ENCODE results near the gene ABR. TPM values are rescaled to one million over a fixed set of nuclear protein-coding genes. Genes with fewer than 3 reads are reported as not detected.

The ABR gene
- total RNA-seq, 4 donors from 2014 or later: 286 to 1,099 (median 522) TPM

- intact Hi-C loops (cut with DNase I; ENCODE audit: low total_unique reads) (no loop called here), in situ Hi-C loops (cut with MboI; ENCODE audit: low pct_ligation_motif_present in 1 of 4, low pct_unique_long_range_greater_than_20kb in 1 of 4, low sequenced_read_pairs in 3 of 4) (no loop called here)
- DNase-seq: no peak
- no peaks in the 10 kb centered on the region for H3K9me3 ChIP-seq
- H3K36me3 ChIP-seq: peaks cover 0 to 10% (median 0%) of the 10 kb centered on the region in 4 donors
- peak overlapping the region; percentile 49 to 81 (median 58) for H3K27ac ChIP-seq
- peaks cover 0 to 32% (median 14%) of the 10 kb centered on the region in 4 donors for H3K4me1 ChIP-seq
- TF ChIP-seq POLR2AphosphoS5 (IDR thresholded peaks at IDR 0.05) (no peak), POLR2A (IDR thresholded peaks at IDR 0.05) (no peak), EP300 (IDR thresholded peaks at IDR 0.05; ENCODE audit: low read depth) (no peak), CTCF (IDR thresholded peaks at IDR 0.05) (no peak)
- no peak overlapping the region for H3K4me3 ChIP-seq
- 56 to 86% methylated on average over 4 to 17 of the region's 21 CpGs for WGBS, 2 donors (ENCODE audit: low coverage in 1 of 2)
- no peaks in the 10 kb centered on the region for H3K27me3 ChIP-seq
Observed at GRCh38 chr17:1043601-1044251, 136.1 kb downstream of the ABR start.

- H3K27me3 ChIP-seq: no peaks in the 10 kb centered on the region
- intact Hi-C loops (cut with DNase I; ENCODE audit: low total_unique reads): no loop called here
- WGBS, 2 donors (ENCODE audit: low coverage in 1 of 2): 91 to 92% methylated on average over 16 to 19 of the region's 19 CpGs
- peaks cover 0 to 4% (median 0%) of the 10 kb centered on the region in 4 donors for H3K36me3 ChIP-seq
- peaks cover 0 to 25% (median 11%) of the 10 kb centered on the region in 4 donors for H3K4me1 ChIP-seq
- TF ChIP-seq EP300 (IDR thresholded peaks at IDR 0.05; ENCODE audit: low read depth) (no peak), CTCF (IDR thresholded peaks at IDR 0.05) (no peak), POLR2A (IDR thresholded peaks at IDR 0.05) (no peak), POLR2AphosphoS5 (IDR thresholded peaks at IDR 0.05) (no peak)
- in situ Hi-C loops (cut with MboI; ENCODE audit: low pct_ligation_motif_present in 1 of 4, low pct_unique_long_range_greater_than_20kb in 1 of 4, low sequenced_read_pairs in 3 of 4): no loop called here
- DNase-seq: no peak
- H3K27ac ChIP-seq: no peak overlapping the region
- H3K4me3 ChIP-seq: no peak overlapping the region
- H3K9me3 ChIP-seq: no peaks in the 10 kb centered on the region
Observed at GRCh38 chr17:1042486-1042885, 137.3 kb downstream of the ABR start.

GRCh38 chr17:1041746-1042145 is 138.0 kb downstream of the ABR start:
- no peaks in the 10 kb centered on the region for H3K9me3 ChIP-seq
- TF ChIP-seq POLR2AphosphoS5 (IDR thresholded peaks at IDR 0.05) (no peak), CTCF (IDR thresholded peaks at IDR 0.05) (no peak), POLR2A (IDR thresholded peaks at IDR 0.05) (no peak), EP300 (IDR thresholded peaks at IDR 0.05; ENCODE audit: low read depth) (no peak)
- no peak for DNase-seq
- intact Hi-C loops (cut with DNase I; ENCODE audit: low total_unique reads) (no loop called here), in situ Hi-C loops (cut with MboI; ENCODE audit: low pct_ligation_motif_present in 1 of 4, low pct_unique_long_range_greater_than_20kb in 1 of 4, low sequenced_read_pairs in 3 of 4) (no loop called here)
- no peak overlapping the region for H3K27ac ChIP-seq
- peaks cover 0 to 6% (median 0%) of the 10 kb centered on the region in 4 donors for H3K36me3 ChIP-seq
- WGBS, 2 donors (ENCODE audit: low coverage in 1 of 2): 92 to 100% methylated on average over 2 to 9 of the region's 9 CpGs
- H3K4me1 ChIP-seq: peaks cover 0 to 25% (median 9%) of the 10 kb centered on the region in 4 donors
- no peaks in the 10 kb centered on the region for H3K27me3 ChIP-seq
- H3K4me3 ChIP-seq: no peak overlapping the region

GRCh38 chr17:1040216-1040600 is 139.6 kb downstream of the ABR start:
- 70% methylated on average over 12 of the region's 13 CpGs; no CpG with 5 or more reads in 1 of the 2 donors for WGBS, 2 donors (ENCODE audit: low coverage in 1 of 2)
- Histone ChIP-seq H3K36me3 (peaks cover 0 to 6% (median 0%) of the 10 kb centered on the region in 4 donors), H3K4me3 (no peak overlapping the region), H3K9me3 (no peaks in the 10 kb centered on the region), H3K27me3 (no peaks in the 10 kb centered on the region), H3K4me1 (peaks cover 0 to 25% (median 7%) of the 10 kb centered on the region in 4 donors), H3K27ac (peak overlapping the region; percentile 32 to 70 (median 61))
- in situ Hi-C loops (cut with MboI; ENCODE audit: low pct_ligation_motif_present in 1 of 4, low pct_unique_long_range_greater_than_20kb in 1 of 4, low sequenced_read_pairs in 3 of 4) (no loop called here), intact Hi-C loops (cut with DNase I; ENCODE audit: low total_unique reads) (no loop called here)
- no peak for TF ChIP-seq POLR2AphosphoS5 (IDR thresholded peaks at IDR 0.05)
- TF ChIP-seq POLR2A (IDR thresholded peaks at IDR 0.05): no peak
- TF ChIP-seq CTCF (IDR thresholded peaks at IDR 0.05): no peak
- no peak for TF ChIP-seq EP300 (IDR thresholded peaks at IDR 0.05; ENCODE audit: low read depth)
- no peak for DNase-seq

All from transverse colon (tissue), 4 donors.